DMS153 treated with DMSO at 0.1 percent for 48 hours (cell line): Measurements from ENCODE around the gene DRAXIN.

Source experiments
- DNase-seq: peaks from one replicate; lab custom pipeline; 2025; ENCODE audit not compliant: unreplicated experiment; lab: John Stamatoyannopoulos, UW

DRAXIN gene

GRCh38 chr1:11684070-11684469, 7.4 kb upstream of the DRAXIN start:
- no peak for DNase-seq

GRCh38 chr1:11685210-11685752, 6.2 kb upstream of the DRAXIN start:
- no peak for DNase-seq

DNA sequence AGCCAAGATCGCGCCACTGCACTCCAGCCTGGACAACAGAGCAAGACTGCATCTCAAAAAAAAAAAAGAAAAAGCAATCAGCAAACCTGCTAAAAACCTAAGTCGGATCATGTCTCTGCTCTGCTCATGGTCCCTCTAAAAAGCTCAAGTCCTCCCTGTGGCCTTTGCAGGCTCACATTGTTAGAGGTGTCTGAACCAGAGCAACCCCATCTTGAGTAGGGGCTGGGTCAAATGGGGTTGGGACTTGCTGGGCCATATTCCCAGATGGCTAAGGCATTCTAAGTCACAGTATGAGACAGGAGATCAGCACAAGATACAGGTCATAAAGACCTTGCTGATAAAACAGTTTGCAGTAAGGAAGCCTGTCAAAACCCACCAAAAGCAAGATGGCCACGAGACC, 3.0 kb upstream of the DRAXIN start:
- DNase-seq, result no peak

DNA sequence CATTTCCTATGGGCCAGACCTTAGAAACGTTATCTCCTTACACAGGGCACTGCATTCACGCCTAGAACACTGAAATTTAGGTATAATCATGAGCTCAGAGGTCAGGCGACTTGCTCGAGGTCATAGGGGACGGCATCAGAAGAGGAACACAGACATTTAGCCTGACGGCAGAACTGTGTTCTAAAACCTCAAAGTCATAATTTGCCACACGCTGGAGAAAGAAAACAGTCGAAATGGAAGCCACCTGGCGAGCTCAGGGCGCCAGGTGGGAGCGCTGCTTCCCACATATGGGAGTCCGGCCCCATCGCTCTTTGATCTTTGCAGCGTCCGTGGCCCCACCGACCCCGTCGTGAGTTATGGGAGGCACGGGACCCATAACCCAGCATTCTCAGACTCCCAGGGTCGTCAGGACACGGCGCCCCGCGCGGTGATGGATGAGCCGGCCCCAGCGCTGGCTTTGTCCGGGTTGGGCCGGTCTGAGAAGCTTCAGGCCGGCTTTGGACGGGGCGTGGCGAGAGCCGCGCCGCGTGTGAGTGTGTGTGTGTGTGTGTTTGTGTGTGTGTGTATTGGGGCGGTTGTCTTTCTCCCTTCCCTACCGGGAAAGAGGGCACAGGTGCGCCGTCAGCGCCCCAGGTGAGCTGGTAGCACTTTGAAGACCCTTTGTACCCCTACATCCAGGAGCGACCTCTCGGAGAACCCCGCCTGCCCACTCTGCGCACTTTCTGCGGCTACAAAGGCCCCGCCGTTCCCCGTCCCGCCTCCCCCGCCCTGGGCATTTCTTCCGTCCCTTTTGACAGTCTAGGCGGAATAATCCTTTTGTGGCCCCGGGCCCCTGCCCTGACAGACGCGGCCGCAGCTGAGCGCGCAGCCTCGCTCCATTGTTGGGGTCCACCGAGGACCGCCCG, 861 bp upstream of the DRAXIN start:
- peak; percentile 40 for DNase-seq

DNA sequence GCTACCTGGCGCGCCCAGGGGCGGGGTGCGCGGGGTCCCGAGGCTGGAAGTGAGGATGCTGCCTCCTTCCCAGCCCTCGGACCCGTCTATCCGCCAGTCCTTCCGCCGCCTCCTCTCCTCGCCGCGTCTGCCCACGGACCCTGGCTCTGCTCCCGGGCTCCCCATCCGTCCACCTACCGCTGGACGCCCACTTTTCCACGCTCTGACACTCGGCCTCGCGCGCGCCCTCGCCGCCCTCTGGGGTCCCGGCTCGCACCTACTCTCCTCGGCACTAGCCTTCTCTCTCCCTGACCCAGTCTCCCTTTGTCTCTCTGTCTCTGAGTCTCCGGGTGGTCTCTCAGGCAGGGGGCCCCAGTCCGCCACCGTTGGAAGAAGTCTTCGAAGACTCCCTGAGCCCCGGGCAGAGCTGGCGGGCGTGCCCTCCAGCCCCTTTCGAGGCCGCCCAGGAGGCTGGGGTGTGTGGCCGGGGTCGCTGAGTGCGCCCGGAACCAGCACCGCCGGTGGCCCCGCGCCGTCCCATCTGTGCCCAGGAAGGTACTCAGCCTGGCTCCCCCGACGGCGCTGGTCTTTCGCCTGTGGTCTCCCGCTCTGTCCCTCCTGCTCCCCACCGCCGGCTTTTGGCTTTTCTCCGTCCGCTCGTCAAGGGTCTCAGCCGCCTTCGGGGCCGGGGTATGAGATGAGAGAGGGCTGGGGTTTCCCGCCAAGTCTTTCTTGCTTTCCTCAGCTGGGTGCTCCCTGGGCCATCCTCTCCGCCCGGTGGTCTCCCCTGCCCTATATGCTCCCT, 610 bp downstream of the DRAXIN start:
- no peak for DNase-seq

GRCh38 chr1:11693024-11693590, 1.6 kb downstream of the DRAXIN start:
- DNase-seq, result no peak

GRCh38 chr1:11693917-11694316, 2.4 kb downstream of the DRAXIN start:
- no peak for DNase-seq

DNA sequence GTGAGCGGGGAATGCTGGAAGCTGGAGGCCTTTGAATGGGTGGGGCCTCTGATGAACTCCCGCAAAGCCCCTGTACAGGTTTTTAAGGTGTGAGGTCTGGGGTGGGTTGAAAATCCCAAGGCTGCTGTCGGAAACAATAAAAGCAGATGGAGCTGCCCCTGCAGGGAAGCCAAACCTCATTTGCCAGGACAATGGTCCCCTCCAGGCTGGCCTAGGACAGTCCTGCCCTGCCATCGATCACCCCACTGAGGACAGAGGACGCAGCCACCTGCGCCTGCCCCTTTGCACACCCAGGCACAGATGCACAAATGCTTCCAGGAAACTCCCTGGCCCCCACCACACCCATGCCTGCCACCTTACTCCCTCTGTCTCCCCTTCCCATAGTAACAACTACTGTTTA, 4.4 kb downstream of the DRAXIN start:
- DNase-seq, result no peak

DNA sequence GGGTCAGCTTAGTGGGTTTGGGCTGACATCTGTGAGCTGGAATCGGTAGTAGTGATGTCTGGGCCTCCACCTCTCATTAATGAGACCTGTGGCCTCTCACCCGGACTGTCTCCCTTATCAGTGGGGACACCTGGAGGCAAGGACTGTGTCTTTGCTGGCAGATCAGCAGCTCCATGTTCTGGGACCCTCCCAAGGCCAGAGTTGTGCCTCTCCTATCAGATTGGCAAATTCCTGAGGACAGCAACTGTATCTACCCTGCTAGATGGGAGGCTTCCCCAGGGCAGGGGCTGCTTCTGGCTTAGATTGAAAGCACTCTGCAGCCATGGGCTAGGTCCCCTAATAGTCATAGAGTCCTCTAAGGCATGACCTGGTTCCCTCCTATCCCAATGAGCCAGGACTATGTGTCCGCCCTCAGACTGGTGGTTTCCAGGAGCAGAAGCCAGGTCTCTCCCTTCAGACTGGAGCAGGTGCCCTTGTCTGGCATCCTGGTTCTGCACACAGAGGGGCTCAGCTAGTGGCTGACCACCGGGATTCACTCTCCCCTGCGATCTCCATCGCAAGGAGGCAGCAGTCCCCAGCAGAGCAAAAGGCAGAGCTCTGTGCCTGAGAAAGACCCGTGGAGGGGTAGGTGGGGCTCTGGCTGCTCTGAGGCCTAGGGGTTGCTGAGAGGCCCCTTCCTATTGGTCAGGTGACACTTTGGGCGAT, 5.8 kb downstream of the DRAXIN start:
- no peak for DNase-seq

DNA sequence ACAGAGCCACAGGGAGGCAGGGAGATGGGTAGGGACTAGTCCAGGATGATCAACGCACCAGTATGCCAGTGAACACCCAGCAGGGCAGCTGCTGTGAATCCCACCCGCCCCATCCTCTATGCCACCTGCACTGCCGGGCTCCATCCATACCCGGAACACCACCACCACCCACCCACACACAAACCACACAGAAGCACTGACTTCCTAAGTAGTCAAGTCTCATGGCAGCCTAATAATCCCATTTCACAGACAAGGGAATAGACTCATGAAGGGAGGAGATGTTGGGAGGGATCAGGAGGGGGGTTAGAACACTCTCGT, 6.3 kb downstream of the DRAXIN start:
- DNase-seq, result no peak

DNA sequence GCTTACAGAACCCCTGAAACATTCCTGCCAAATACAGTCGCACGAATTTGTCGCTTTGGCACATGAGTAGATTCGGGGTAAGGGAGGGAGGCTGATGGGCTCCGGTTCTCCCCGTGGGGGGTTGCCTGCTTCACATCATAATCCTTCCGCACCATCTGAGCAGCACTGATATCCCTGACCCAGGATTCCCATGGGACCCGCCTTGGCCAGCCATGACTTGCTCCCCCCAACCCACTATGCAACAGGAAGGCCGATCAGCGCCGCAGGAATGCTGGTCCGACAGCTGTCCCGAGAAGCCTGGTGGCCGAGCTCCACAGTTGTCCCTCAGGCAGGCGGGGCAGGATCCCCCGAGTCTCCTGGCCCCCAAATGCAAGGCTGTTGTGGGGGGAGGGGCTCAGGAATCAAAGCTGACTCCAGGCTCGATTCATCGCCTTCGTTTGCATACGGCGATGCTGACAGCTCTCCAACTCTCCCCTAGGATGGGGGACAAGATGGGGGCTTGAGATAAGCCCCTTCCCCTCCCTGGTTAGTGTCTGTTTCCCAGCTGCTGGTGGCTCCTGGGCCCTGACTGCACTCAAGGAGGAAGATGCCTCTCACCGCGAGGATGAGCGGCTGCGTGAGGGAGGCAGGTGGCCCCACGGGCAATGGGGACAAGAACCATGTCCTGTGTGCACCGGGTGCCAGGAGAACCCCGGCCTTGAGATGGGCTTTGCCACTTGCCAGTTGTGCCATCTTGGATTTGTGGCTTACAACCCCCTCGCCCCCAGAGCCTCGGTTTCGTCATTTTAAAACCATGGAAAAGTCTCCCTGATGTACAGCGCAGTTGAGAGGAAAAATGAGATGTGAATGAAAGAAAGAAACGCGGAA, 9.3 kb downstream of the DRAXIN start:
- DNase-seq, result no peak

- no peak for DNase-seq
Observed at GRCh38 chr1:11701551-11701961, 10.0 kb downstream of the DRAXIN start.

- no peak for DNase-seq
Observed at GRCh38 chr1:11701981-11702803, 10.7 kb downstream of the DRAXIN start.

DNA sequence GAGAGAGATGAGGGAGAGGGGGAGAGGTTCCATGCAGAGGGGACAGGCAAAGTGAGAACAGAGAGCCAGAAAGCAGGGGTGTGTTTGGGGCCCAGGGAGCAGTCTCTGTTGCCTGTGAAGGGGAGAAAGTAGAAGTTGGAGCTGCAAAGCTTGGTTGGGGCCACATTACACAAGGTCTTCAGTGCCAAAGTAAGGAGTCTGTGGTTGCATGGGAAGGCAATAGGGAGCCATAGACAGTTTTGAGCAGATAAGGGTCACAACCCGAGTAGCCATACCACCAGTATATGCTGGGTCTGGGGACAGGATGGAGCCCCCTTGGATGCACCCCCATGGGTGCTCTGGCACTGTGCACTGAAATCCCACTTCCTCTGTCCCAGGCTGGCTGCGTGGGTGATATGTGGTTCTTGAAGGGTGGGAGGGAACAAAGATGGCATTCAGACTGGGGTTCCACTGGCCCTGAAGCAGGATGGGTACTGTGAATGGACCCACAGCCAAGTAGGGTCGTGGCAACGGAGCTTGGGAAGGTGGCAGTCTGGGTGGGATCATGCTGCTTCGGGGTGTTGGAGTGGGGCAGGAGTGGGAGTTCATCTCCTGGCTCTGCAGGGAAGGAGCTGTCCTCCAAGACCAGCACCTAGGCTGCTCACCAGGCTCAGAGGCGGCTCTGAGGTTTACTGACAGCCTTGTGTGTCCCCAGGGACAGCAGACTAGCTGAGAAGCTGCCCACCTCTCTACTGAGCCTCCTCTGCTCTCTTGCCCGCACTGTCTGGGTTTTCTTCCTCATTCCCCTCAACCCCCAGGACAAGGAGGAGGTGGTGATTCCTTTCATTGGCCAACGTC, 12.1 kb downstream of the DRAXIN start:
- no peak for DNase-seq

DNA sequence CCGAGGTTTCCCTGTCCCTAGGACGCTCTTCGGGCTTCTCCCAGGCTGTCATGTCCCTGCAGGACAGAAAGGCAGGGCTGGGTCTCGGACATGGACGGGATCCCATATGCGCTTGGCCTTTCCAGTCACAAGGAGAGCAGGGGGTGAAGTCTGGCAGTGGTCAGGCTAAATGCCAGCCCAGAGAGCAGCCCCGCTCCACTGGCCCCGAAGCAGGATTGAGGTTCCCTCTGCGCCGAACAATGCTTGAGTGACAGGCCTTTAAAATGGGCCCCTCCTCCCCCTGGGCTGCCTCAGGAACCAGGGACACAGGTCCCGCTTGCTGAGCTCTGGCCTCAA, 12.7 kb downstream of the DRAXIN start:
- no peak for DNase-seq

GRCh38 chr1:11704691-11705475, 13.4 kb downstream of the DRAXIN start:
- no peak for DNase-seq

- no peak for DNase-seq
Observed at GRCh38 chr1:11705596-11705995, 14.1 kb downstream of the DRAXIN start.

- DNase-seq, result no peak
Observed at GRCh38 chr1:11706292-11706691, 14.8 kb downstream of the DRAXIN start.
